Esophagus squamous epithelium (tissue), 5 donors: ENCODE data around the gene ST3GAL4. TPM values are rescaled to one million over a fixed set of nuclear protein-coding genes. Genes with fewer than 3 reads are reported as not detected.

Experiments
- DNase-seq: peaks from one replicate; lab custom pipeline; 2025; lab: John Stamatoyannopoulos, UW
- H3K27ac ChIP-seq, 4 donors: fragments of 200-600 bp; sonication (generic); one replicate each; pipeline ENCODE4 v1.5.1; 2016 to 2019; ENCODE audit warnings: mild to moderate bottlenecking in 1 of 4
- H3K27me3 ChIP-seq, 4 donors: fragments of 200-600 bp; sonication (generic); 1 replicate in 3 of 4; 2 replicates in 1 of 4; pipeline versions ENCODE4 v1.5.1 to v1.6.0; 2017 to 2021; ENCODE audit warnings: antibody characterized with exemption in 1 of 4
- H3K36me3 ChIP-seq, 3 donors: fragments of 200-600 bp; sonication (generic); one replicate each; pipeline ENCODE4 v1.5.1; 2016 to 2019
- H3K4me1 ChIP-seq, 3 donors: fragments of 200-600 bp; sonication (generic); one replicate each; pipeline ENCODE4 v1.5.1; 2017 to 2019
- H3K4me3 ChIP-seq, 4 donors: fragments of 200-600 bp; sonication (generic); 1 replicate in 3 of 4; 2 replicates in 1 of 4; pipeline ENCODE4 v1.5.1; 2016 to 2019; ENCODE audit warnings: mild to moderate bottlenecking in 2 of 4, moderate library complexity in 1 of 4
- H3K9me3 ChIP-seq, 3 donors: fragments of 200-600 bp; sonication (generic); one replicate each; pipeline ENCODE4 v1.5.1; 2016 to 2019
- CTCF ChIP-seq, 6 experiments: fragments of 450-650 bp in 4 of 6; fragments of 200-600 bp in 2 of 6; sonication (generic) in 2 of 6; IDR thresholded peaks; one replicate each; pipeline ENCODE4 v1.5.1; 2016 to 2019; ENCODE audit warnings: antibody characterized with exemption in 6 of 6, mild to moderate bottlenecking in 4 of 6, moderate library complexity in 4 of 6
- POLR2A ChIP-seq, 4 donors: fragments of 450-650 bp; IDR thresholded peaks; one replicate each; pipeline ENCODE4 v1.6.1; 2017; ENCODE audit warnings: antibody characterized with exemption in 4 of 4, mild to moderate bottlenecking in 4 of 4, moderate library complexity in 3 of 4
- WGBS, 2 donors: methylation state at CpG; one replicate each; pipeline ENCODE4 v1.1.5; 2018; 5-methylcytosine and 5-hydroxymethylcytosine counted together
- intact Hi-C: fragments of 100-400 bp; cut with DNase I; formaldehyde crosslinking; loops from one replicate; pipeline ENCODE4 v1.15.0; 2022
- total RNA-seq, 4 donors: library from RNA; depleted of rRNA; stranded (reverse); fragments of >200 nt; gene quantifications; one replicate each; pipeline ENCODE4 v1.1.0, GENCODE V29; 2016
- donor health status: DM: yes; HTN: yes; CAD: no.

Gene ST3GAL4
- total RNA-seq, 4 donors from 2014 or later, result 31.0 to 110 (median 51.2) TPM

GRCh38 chr11:126334659-126335462, 20.6 kb upstream of the ST3GAL4 start:
- no peak for DNase-seq

GRCh38 chr11:126335463-126335760, 20.1 kb upstream of the ST3GAL4 start:
- 89 to 90% methylated on average over 1 to 2 of the region's 5 CpGs for WGBS, 2 donors

More at GRCh38 chr11:126334659-126335462, 20.6 kb upstream of the ST3GAL4 start:
- Histone ChIP-seq H3K4me3 (no peak overlapping the region), H3K4me1 (peaks cover 10 to 42% (median 23%) of the 10 kb centered on the region in 3 donors), H3K9me3 (no peaks in the 10 kb centered on the region), H3K27me3 (no peaks in the 10 kb centered on the region), H3K36me3 (peaks cover 0 to 64% (median 4%) of the 10 kb centered on the region in 3 donors), H3K27ac (no peak overlapping the region)
- intact Hi-C loops, result no loop called here
- WGBS, 2 donors, result 77 to 93% methylated on average over 6 of the region's 6 CpGs
- TF ChIP-seq CTCF (IDR thresholded peaks at IDR 0.05) (no peak), POLR2A (IDR thresholded peaks at IDR 0.05) (no peak)

GRCh38 chr11:126336138-126336541, 19.3 kb upstream of the ST3GAL4 start:
- Histone ChIP-seq H3K4me3 (no peak overlapping the region), H3K27me3 (no peaks in the 10 kb centered on the region), H3K9me3 (no peaks in the 10 kb centered on the region), H3K36me3 (peaks cover 0 to 62% (median 4%) of the 10 kb centered on the region in 3 donors), H3K4me1 (peaks cover 15 to 46% (median 29%) of the 10 kb centered on the region in 3 donors), H3K27ac (no peak overlapping the region)
- DNase-seq, result no peak
- intact Hi-C loops, result no loop called here
- no peak for TF ChIP-seq POLR2A (IDR thresholded peaks at IDR 0.05)
- no peak for TF ChIP-seq CTCF (IDR thresholded peaks at IDR 0.05)
- WGBS, 2 donors, result 68 to 71% methylated on average over 7 to 8 of the region's 8 CpGs

More at GRCh38 chr11:126335463-126335760, 20.1 kb upstream of the ST3GAL4 start:
- no peak overlapping the region for H3K27ac ChIP-seq
- no peaks in the 10 kb centered on the region for H3K27me3 ChIP-seq
- TF ChIP-seq CTCF (IDR thresholded peaks at IDR 0.05), result no peak
- TF ChIP-seq POLR2A (IDR thresholded peaks at IDR 0.05), result no peak
- intact Hi-C loops, result no loop called here
- H3K9me3 ChIP-seq, result no peaks in the 10 kb centered on the region
- peaks cover 0 to 65% (median 4%) of the 10 kb centered on the region in 3 donors for H3K36me3 ChIP-seq
- no peak for DNase-seq
- H3K4me3 ChIP-seq, result no peak overlapping the region
- peaks cover 12 to 42% (median 28%) of the 10 kb centered on the region in 3 donors for H3K4me1 ChIP-seq

GRCh38 chr11:126336671-126337101, 18.8 kb upstream of the ST3GAL4 start:
- H3K4me3 ChIP-seq, result no peak overlapping the region
- no peak for DNase-seq
- H3K36me3 ChIP-seq, result peaks cover 0 to 57% (median 4%) of the 10 kb centered on the region in 3 donors
- 65 to 84% methylated on average over 3 to 5 of the region's 9 CpGs for WGBS, 2 donors
- H3K27ac ChIP-seq, result peak overlapping the region in 1 of 4 donors; percentile 12
- no peaks in the 10 kb centered on the region for H3K27me3 ChIP-seq
- no peaks in the 10 kb centered on the region for H3K9me3 ChIP-seq
- H3K4me1 ChIP-seq, result peaks cover 13 to 46% (median 28%) of the 10 kb centered on the region in 3 donors
- intact Hi-C loops, result no loop called here
- no peak for TF ChIP-seq POLR2A (IDR thresholded peaks at IDR 0.05)
- TF ChIP-seq CTCF (IDR thresholded peaks at IDR 0.05), result no peak

GRCh38 chr11:126337126-126337473, 18.4 kb upstream of the ST3GAL4 start:
- 80 to 93% methylated on average over 2 to 3 of the region's 4 CpGs for WGBS, 2 donors
- H3K36me3 ChIP-seq, result peaks cover 0 to 53% (median 3%) of the 10 kb centered on the region in 3 donors

More at GRCh38 chr11:126337126-126337473, 18.4 kb upstream of the ST3GAL4 start:
- H3K4me1 ChIP-seq, result peaks cover 9 to 46% (median 28%) of the 10 kb centered on the region in 3 donors
- H3K9me3 ChIP-seq, result no peaks in the 10 kb centered on the region
- no peak for TF ChIP-seq POLR2A (IDR thresholded peaks at IDR 0.05)
- no peak for TF ChIP-seq CTCF (IDR thresholded peaks at IDR 0.05)
- no peaks in the 10 kb centered on the region for H3K27me3 ChIP-seq
- no peak overlapping the region for H3K4me3 ChIP-seq
- intact Hi-C loops, result no loop called here
- peak overlapping the region in 1 of 4 donors; percentile 12 for H3K27ac ChIP-seq
- DNase-seq, result no peak
